ENCODE measurements around the gene AP4B1.
A peak's percentile ranks its signal among the peaks of the same experiment; 100 is the strongest.

The AP4B1 gene

DNA sequence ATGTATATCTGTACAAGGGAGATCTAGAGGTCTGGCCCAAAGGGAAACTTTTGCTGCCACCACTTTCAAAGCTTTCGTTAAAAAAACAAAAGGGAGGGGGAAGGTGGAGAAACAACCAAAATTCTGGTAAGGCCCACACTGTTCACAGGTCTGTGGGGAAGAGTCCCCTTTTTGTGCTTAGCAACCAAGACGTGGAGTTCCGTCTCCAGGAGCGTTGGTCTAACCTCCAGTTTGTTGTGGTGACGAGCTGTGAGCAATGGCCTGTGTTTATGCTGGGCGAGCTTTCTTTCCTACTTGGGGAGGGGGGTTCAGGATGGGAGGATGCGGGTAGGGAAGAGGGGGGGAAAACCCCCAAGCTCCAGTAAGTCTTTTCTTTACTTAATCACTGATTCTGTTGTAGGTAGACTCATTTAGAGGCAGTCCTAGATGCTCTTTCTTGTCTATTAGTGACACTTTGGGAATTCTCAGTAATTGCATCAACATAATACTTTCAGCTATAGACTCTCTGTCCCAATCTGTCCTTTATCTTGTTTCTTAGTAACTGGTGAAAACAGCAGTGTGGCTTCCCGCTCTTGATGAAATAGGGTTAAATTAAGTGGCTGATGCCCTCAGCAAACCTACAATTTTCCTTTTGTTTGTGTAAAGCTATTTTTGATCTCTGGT lies 26.0 kb upstream of the AP4B1 start:
- DNase-seq (ENCODE audit: low read depth), result peak; percentile 83

DNA sequence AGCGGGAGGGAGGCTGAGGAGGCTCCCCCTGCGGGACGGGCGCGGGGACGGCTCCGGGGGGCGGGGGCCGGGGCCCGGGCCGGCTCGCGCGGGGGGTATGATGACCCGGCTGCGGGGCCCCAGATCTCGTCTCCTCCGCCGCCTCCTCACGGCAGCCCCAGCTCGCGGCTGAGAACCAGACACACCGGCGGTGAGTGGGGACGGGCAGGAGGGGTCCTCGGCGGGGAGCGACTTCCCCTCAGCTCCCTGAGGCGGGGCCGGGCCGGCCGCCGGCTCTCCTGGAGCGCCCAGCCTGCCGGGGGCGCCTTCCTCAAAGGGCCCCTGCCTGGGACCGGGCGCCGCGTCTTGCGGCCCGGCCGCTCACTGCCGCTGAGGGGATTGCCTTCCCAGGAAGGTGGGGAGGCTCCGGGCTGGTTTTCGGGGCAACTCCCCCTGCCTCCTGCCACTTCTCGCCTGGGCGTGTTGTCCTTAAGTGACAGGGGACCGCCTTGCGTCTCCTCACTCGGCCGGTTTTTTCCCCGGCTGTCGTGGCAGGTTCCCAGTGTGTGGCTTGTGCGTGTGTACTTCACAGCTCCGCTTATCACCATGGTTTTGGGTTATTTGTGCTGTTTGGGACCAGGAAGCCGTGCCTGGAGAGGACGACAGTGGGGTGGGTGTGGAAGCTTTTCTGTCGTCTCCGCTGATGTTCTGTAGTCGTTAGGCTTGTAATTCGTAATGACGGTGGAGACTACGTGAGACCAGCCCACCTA lies 25.3 kb upstream of the AP4B1 start:
- DNase-seq (ENCODE audit: low read depth), result peak; percentile 31

DNA sequence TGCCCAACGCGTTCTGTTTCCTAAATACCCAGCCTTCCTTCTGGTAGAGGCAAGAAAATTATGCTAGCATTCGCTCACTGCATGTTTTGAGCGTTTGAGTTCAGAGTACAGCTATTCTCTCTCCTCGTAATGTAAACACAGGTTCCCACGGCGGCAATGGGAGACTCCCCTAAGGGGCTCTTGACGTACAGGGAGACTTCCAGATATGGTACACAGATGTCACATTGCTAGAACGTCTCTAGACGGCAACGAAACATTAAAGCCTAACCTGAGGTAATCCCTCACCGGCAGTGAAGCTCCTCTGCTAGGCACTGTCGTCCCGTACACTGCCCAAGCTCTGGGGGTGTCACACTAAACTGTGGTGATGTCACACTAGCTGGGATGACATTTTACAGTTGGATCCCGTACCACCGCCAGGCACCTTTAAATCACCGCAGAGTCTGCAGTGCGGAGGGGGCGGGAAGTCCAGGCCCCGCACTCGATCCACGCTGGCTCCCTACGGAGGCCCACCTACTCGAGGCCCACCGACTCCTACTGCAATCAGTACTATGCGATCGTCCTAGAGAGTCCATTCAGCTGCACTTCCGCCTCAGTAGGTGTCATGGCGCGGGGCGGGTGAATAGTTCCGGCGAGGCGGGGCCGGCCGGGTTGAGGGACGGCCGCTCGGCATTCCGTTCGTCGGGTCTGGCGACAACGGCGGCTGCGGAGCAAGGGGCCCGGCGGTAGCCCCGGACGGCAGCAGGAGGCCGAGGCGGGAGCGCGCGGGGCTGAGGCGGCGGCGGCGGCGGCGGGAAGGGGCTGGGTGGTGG lies 24.5 kb upstream of the AP4B1 start, which contains the start of gene HIPK1:
HIPK1 (plus strand) TSS at position 384 of the 809 bp plus-strand sequence.
- DNase-seq (ENCODE audit: low read depth), result peak; percentile 89

DNA sequence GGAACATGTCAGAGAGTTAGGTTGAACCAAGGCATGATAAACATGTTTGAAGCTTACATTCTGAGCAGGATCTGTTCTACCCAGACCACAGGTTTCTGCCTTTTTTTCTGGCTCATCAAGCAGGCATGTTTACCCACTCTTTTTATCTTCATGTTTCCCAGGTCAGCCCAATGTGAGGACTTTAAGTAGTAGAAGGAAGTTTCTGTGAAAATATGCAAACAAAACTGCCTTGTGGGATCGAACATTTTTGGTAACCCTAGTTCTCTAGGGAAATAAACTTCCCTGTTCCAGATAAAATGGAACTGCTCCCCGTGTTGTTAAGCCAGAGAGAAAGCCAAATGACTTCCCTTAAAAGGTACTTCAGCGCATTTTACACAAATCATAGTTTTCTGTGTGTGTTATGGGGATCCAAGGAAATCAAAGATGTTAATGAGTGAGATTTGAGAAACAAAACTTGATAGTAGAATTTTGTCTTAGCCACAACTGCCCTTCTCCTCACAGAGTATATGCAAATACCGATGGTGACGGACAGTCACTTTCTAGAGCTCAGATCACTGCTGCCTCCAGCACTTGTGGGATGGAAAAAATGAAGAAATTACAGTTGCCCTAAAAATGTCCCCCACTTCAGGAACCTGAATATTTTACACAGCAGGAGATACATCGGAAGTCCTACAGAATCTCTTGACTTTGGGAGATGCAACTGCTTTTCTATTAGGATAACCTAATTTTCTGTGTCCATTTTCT lies 23.8 kb upstream of the AP4B1 start:
- DNase-seq (ENCODE audit: low read depth), result peak; percentile 40

DNA sequence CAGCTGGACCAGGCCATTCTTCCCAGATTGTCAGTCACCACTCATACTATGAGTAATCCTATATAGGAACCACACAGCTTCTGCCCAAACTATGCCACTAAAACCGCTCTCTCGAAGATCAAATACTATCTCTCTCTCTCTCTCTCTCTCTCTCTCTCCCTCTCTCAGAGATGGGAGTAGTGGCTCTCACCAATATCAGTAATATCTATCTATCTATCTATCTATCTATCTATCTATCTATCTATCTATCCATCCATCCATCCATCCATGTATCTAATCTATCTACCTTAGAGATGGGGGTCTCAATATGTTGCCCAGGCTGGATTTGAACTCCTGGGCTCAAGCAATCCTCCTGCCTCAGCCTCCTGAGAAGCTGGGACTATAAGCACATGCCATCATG lies 19.9 kb upstream of the AP4B1 start:
- no peak for DNase-seq (ENCODE audit: low read depth)

DNA sequence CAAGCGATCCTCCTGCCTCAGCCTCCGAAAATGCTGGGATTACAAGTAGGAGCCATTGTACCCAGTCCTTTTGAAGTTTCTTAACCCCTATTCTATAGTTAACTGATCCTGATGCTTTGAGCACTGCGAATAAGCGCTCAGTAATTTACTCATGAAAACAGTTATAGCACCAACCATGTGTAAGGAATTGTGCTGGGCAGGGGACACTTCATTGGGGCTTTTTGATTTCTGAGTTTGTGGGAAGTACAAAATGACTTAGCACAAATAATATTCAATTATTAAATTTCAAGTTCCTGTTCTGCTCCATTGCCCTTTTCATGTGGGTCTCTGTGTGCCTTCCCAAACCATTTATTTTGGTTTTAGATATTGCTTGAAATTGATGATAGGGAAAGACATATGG lies 18.4 kb upstream of the AP4B1 start:
- no peak for DNase-seq (ENCODE audit: low read depth)

DNA sequence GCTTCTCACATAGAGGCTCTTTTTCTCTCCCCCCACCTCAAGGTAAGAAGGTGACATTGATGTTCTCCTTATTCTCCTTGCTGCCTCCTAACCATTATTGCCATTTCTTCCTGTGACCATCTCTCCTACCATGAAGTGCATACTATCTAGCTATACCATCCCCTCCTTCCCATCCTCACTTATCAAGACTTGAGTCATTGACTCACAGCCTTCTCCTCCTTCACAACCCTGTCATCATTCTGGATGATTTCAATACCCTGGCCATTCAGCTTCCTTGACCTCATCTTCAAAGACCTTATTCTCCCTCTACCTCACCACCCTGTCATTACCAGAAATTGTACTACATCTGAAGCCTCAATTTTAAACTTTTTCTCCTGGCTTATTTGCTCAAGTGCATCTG lies 13.6 kb upstream of the AP4B1 start:
- DNase-seq (ENCODE audit: low read depth), result no peak

DNA sequence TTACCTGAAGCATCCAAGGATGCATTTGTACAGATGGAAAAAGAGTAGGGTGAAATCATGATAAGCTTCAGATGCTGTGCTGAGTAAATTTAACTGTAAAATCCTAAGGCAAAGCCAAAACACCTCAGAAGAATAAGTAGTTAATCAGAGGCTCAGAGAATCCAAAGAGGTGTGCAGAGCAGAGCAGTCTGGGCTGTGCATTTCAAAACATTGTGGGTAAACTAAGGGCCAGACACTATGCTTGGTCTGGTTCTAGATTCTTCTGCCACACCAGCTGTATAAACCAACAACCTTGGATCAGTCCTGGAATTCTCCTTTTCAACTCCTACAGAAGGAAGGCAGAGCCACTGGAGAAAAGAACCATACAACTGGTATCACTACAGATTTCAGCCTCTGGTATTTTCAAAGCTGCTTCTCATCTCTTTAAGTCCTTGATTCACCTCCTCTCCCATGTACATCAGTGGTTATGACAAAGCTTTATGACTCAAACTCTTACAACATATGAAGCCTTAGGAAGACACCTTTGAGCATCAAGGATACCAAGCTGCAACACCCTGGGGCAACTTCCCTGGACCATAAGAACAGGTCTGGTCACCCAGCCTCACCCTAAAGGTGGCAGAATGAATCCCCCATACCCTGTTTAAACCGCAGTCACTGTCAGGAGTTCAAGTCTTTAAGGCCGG lies 12.9 kb upstream of the AP4B1 start:
- DNase-seq (ENCODE audit: low read depth), result peak; percentile 81

DNA sequence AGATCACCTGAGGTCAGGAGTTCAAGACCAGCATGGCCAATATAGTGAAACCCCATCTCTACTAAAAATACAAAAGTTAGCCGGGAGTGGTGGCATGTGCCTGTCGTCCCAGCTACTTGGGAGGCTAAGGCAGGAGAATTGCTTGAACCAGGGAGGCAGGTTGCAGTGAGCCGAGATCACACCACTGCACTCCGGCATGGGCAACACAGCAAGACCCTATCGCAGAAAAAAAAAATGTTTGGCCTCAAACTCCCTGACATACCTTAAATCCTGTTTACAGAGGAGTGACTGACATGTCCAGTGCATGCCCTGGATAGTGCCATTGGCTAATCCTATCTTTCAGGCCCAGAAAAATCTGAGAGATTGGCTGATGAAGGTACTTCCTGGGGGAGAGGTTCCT lies 12.4 kb upstream of the AP4B1 start:
- no peak for DNase-seq (ENCODE audit: low read depth)

DNA sequence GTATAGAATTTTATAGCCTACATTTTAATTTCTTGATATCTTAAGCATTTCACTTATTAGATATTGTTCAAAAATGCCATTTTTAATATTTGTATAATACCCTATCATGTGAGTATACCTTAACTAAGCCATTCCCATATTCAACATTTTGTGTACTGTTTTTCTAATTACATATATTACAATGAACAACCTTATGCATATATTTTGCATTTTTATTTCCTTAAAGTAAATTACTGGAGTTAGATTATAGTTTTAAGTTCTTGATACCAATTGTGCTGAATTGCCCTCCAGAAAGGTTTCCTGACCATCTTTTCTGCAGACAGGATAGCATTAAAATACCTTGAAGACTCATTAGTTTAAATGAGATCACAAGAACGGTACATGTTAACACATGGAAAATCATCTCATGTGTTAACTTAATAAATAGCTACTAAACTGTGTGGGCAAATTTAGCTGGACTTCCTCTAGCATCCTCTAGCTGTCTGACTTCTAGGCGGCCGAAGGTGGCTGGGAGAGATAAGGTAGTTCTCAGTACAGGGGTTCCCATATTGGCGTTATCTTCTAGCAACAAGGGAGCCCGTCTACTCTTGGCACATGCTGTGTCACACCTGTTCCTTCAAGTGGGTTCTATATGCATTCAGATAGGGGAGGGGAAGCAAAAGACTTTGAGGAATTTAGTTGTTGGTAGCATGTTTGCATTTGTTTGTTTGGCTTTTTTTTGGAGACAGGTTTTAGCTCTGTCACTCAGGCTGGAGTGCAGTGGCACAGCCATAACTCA lies 9.5 kb upstream of the AP4B1 start:
- DNase-seq (ENCODE audit: low read depth), result no peak

DNA sequence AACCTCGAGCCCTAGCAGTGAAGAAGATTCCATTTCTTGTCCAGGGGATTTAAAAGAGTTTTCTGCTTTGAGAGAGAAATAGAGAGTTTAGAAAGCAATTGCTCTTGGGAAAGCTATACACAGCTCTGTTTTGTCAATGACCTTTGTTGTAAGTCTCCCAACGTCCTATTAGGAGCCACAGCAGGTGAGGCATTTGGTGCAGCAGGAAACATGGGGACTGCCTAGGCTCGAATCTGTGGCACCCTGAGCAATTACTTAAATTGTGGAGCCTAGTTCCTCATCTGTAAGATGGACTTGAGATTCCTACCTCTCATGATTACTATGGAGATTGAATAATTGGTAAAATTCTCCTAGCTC lies 8.7 kb upstream of the AP4B1 start:
- no peak for DNase-seq (ENCODE audit: low read depth)

DNA sequence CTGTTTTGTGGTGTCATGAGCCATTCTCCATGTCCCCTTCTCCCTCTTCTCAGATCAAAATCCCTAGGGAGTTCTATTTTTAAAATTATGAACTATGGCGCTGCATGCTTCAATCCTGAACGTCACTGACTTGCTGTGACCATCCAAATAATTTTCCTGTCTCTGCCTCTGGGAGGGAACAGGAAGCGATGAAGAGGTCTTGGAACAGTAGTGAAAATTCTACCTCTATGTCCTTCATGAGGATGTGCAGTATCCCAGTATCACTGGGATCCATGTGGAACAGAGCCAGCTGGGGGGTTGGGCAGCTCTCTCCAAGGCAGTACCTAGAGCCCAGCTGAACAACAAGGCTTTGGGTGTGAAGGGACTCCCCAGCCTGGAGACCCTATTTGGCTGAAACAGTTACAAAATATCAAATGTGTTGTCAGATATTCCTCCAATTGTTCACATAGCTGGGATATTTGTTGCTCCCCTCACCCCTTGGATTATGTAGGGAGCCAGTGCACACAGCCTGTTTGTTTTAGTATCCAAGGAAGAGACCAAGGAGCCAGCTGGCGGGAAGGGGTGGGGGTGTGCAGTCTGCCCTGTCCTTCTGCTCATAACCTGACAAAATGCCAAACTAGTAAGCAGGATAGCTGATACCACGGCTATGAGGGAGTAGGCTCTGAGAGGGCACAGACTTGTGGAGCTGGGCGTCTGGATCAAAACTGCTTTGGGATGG lies 8.2 kb upstream of the AP4B1 start:
- DNase-seq (ENCODE audit: low read depth), result peak; percentile 68

DNA sequence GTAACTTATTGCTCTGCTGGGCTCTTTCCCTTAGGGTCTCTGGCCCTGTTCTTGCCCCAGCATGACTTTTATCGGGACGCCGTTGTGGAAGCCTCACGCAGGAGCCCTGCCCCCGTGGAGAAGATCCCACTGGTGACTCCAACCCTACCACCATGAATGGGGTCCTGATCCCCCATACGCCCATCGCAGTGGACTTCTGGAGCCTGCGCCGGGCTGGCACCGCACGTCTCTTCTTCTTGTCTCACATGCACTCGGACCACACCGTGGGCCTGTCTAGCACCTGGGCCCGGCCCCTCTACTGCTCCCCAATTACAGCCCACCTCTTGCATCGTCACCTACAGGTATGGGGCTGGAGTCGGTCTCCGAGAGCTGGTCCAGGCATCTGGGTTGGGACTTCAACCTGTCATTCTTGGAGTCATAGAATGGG lies 849 bp upstream of the AP4B1 start:
- no peak for DNase-seq (ENCODE audit: low read depth)

DNA sequence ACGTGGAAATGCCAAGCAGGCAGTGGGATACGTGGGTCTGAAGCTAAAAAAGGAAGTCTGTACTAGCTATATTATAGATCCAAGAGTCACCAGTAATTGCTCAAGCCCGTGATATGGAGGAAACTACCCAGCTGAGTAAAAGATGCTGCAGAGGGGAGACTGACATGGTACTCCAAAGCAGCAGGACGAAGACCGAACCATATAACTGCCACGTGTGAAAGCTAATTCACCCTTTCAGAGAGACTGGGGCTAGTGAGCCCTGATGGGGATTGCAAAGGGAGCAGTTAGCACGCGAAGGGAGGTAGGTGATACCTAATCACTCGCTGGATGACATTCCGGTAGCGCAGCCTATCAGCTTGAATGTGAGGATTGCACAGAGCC lies 316 bp downstream of the AP4B1 start:
- DNase-seq (ENCODE audit: low read depth), result no peak

DNA sequence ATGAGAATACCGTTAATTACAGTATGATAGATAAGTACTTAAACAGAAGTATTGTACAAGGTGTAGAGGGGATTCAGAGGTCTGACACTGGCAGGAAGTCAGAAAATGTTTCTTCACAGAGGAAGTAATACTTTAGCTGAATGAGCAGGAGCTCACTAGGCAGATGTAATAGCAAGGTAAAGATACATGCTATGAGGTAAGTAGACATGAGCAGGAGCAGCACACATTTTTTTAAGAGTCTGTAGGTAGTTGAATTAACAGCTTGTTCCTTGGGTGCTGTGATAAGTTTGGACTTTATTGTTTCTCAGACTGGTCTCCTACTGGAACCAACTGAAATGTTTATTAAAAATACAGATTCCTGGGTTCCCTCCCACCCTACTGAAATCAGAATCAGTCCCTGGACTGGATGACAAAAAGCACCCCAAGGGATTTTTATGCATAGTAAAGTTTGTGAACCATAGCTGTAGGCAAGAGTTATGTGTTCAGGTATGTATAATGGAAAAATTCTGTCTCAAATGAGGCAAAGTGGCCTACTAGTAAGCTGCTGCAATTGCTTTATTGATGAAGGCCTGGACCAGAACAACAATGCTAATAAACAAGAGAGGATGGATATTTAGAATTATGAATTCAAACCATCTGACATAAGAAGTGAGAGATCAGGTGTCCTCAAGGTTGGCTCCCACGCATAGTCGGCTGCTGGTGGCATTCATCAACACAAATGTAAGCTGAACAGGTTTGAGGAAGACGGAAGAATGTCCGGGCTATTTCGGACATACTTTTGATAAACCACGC lies 902 bp downstream of the AP4B1 start:
- DNase-seq (ENCODE audit: low read depth), result no peak

DNA sequence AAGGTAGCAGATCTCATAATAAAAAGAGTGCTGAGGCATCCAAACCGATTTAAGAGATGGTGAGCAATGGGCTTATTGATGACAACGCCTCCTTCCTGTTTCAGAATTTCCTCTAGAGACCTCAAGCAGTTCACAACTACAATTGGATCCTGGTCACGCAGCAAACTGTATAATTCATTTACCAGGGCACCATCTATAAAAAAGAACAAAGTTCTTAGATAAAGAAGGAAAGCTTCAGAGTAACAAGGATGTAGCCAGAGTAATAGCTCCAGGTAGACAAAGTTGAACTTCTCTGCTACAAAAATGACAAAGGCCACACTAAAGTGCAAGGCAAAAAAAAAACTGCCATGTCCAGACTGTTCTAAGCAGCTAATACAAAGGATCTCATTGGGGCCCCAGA lies 3.4 kb downstream of the AP4B1 start:
- no peak for DNase-seq (ENCODE audit: low read depth)

DNA sequence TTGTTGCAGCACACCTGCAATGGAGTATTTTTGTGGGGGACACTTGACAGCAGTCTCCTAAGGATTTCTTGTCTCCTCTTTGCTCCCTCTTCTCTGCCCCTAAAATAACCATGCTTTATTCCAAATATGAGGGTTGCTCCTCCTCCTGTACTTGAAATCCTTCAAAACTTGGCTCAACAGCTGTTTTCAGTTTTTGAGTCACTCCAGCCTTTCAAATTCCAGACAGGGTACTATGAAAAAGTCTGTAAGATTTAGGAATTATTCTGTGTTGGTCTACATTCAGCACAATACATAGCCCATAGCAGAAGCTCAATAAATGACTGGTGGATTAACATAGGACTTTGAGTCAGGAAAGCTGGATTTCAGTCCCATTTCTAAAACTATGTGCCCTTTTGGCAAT lies 5.5 kb downstream of the AP4B1 start:
- DNase-seq (ENCODE audit: low read depth), result no peak

DNA sequence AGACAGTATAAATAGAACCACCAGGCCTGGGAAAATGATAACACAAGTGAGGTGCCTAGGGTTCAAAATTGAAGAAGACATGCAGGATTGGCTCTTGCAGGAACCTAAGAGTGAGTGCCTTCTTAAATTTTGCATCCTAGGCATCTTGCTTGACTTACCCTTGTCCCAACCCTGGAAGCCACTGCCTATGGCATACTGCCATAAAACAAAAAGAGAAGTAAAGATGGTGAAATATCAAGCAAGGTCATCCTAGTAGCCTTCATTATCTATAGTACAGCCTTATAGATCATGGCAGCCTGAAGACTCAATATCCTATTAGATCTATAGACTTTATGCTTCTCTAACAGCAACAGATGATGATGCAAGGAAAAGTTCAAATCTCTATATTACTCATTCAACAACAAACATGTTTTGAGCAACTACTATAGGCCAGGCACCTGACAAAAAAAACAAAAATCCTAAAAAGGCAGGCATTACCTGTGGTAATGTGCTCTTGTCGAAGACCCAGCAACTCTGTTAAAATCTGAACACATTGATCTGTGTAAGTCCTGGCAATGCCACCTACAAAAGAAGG lies 6.3 kb downstream of the AP4B1 start:
- no peak for DNase-seq (ENCODE audit: low read depth)

DNA sequence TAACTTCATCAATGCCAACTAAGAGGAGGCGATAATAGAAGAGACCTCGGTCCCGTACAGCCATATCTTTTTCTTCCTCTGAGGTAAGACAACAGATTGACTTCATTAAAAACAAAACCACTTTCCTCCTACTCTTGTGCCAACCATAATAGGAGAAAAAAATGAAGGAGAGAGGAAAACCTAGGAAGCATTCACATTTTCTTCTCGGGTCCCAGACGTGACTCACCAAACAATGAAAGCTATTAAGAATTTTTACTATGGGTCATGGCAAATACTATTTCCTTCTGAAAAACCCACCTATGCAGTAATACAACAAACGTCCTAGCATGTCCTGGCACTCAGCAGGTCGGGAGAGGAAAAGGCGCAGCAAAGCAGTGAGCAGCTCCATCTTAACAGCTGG lies 8.6 kb downstream of the AP4B1 start:
- DNase-seq (ENCODE audit: low read depth), result no peak
